ENCODE results near the gene PUS10. TPM values are rescaled to one million over a fixed set of nuclear protein-coding genes. Genes with fewer than 3 reads are reported as not detected.

The PUS10 gene
- total and polyA plus RNA-seq, 2 of the 8 experiments (the other 6 are each of a cell fraction or from before 2014, with no cell fraction given), result 1.3 to 3.1 TPM

DNA sequence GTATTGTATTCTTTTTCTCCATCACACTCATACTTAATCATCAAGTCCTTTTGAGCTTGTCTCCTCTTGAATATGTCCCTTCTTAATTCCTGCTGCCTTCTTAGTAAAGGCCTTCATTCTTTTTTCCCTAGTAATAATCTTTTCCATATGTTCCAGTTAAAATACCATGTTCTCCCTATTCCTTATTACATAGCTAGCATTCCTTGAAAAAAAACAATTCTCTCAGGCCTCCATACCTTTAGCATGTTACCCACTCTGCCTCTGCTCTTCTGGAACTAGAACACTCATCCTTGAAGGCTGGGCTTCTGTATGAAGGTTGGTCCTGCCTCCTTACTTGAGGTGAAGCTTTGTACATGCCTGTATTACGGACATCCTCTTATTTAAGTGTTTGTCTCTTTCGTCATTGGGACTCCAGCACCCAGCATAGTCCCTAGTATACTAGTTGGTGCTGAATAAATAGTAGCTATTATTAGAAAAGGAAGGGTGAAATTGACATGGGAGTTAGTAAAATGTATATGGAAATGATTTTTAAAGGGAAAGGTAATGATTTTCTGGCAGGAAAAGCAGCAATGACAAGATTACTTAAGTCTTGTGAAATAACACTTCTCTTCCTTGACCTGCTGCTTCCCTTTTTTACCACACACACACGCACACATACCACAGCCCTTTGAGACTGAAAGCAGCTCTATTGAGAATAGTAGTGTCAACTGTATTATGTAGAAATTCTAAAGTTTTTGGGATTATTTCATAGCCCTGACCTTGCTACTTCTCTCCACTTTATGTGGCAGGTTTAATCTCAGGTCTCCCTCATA is 91.1 kb downstream of the PUS10 start:
- Histone ChIP-seq H4K5ac (ENCODE audit: insufficient read length, low read depth, low read length) (no peak overlapping the region), H3K56ac (replicated peaks; ENCODE audit: insufficient read length, low read depth, low read length) (no peak overlapping the region), H4K91ac (replicated peaks; ENCODE audit: insufficient read length, low read length) (peak overlapping the region; percentile 80), H3K23me2 (ENCODE audit: low read depth, low read length) (peaks cover 3% of the 10 kb centered on the region; the same call in 1 of the 2 replicates), H3K27ac (ENCODE audit: low read depth, low read length) (no peak overlapping the region), H3K14ac (ENCODE audit: insufficient read length) (no peak overlapping the region), H3K36me3 (ENCODE audit: control insufficient read depth in 2 of 4, insufficient read depth in 4 of 4, low read length in 3 of 4) (peaks cover 0 to 3% (median 1%) of the 10 kb centered on the region in 4 experiments; a peak in 2 of 8 replicates), H2BK5ac (ENCODE audit: low read depth, low read length) (no peak overlapping the region), H2BK20ac (ENCODE audit: low read length) (no peak overlapping the region), H3K9me3 (ENCODE audit: insufficient read depth in 2 of 2, low read depth in 1 of 2, low read length in 1 of 2) (no peaks in the 10 kb centered on the region), H2BK15ac (ENCODE audit: low read length) (no peak overlapping the region), H2AFZ (ENCODE audit: low read length) (no peak overlapping the region), H4K20me1 (replicated peaks in 1 of 2; ENCODE audit: control insufficient read depth in 1 of 2, insufficient read depth in 2 of 2, low read length in 2 of 2) (no peaks in the 10 kb centered on the region), H3K4me2 (ENCODE audit: insufficient read depth in 1 of 2, low read depth in 2 of 2, low read length in 2 of 2) (no peak overlapping the region), H3K4me3 (ENCODE audit: extremely low read depth in 1 of 4, insufficient read depth in 2 of 4, low read depth in 3 of 4, low read length in 4 of 4) (no peak overlapping the region), H3K18ac (ENCODE audit: extremely low read depth, low read length) (no peak overlapping the region), H2BK12ac (ENCODE audit: low read depth, low read length) (no peak overlapping the region), H3K27me3 (replicated peaks in 1 of 4; ENCODE audit: control insufficient read depth in 3 of 4, extremely low read depth in 1 of 4, insufficient read depth in 3 of 4, low read length in 3 of 4) (no peaks in the 10 kb centered on the region), H2AK5ac (ENCODE audit: low read depth, low read length) (no peak overlapping the region), H3K23ac (ENCODE audit: insufficient read length) (no peak overlapping the region), H3K9ac (replicated peaks in 1 of 4; ENCODE audit: extremely low read depth in 1 of 4, low read depth in 3 of 4, low read length in 3 of 4) (no peak overlapping the region), H3K4ac (replicated peaks; ENCODE audit: insufficient read length, low read depth, low read length) (no peak overlapping the region), H3K79me1 (ENCODE audit: low read depth, low read length) (no peaks in the 10 kb centered on the region), H2BK120ac (replicated peaks; ENCODE audit: low read depth, low read length) (no peak overlapping the region), H3K4me1 (replicated peaks in 1 of 4; ENCODE audit: control insufficient read depth in 3 of 4, insufficient read depth in 4 of 4, low read length in 3 of 4) (peaks cover 0 to 5% (median 0%) of the 10 kb centered on the region in 4 experiments; a peak in 1 of 7 replicates), H3K79me2 (ENCODE audit: control insufficient read depth in 1 of 2, insufficient read depth in 2 of 2, low read length in 2 of 2) (no peaks in the 10 kb centered on the region), H4K8ac (ENCODE audit: extremely low read depth, insufficient read depth, low read length) (no peak overlapping the region)
- POLR2A ChIA-PET (ENCODE audit: partially characterized antibody), result no interaction called here
- no peak for DNase-seq (ENCODE audit: low read depth in 1 of 2, low spot score in 2 of 2)
- no peak for FAIRE-seq
- no peak for TF ChIP-seq CHD2 (IDR thresholded peaks at IDR 0.05; ENCODE audit: low read length)
- TF ChIP-seq GABPA (IDR thresholded peaks at IDR 0.05; ENCODE audit: borderline replicate concordance, insufficient read depth, low read length), result no peak
- no peak for TF ChIP-seq SP1 (IDR thresholded peaks at IDR 0.05; ENCODE audit: low read depth, low read length)
- no peak for TF ChIP-seq BACH1 (IDR thresholded peaks at IDR 0.05; ENCODE audit: low read length)
- TF ChIP-seq CBX8 (IDR thresholded peaks at IDR 0.05; ENCODE audit: borderline replicate concordance, low read depth, low read length), result no peak
- TF ChIP-seq TAF1 (IDR thresholded peaks at IDR 0.05; ENCODE audit: low read depth, low read length), result no peak
- TF ChIP-seq, protein P1, sequence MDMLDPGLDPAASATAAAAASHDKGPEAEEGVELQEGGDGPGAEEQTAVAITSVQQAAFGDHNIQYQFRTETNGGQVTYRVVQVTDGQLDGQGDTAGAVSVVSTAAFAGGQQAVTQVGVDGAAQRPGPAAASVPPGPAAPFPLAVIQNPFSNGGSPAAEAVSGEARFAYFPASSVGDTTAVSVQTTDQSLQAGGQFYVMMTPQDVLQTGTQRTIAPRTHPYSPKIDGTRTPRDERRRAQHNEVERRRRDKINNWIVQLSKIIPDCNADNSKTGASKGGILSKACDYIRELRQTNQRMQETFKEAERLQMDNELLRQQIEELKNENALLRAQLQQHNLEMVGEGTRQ (IDR thresholded peaks at IDR 0.05; ENCODE audit: low read length), result no peak
- no peak for TF ChIP-seq JUND (IDR thresholded peaks at IDR 0.05; ENCODE audit: low read length)
- no peak for TF ChIP-seq NANOG (IDR thresholded peaks at IDR 0.05; ENCODE audit: insufficient read depth, low read depth, low read length, poor library complexity, severe bottlenecking)
- no peak for TF ChIP-seq KDM4A (IDR thresholded peaks at IDR 0.05; ENCODE audit: low read depth, low read length, severe bottlenecking)
- TF ChIP-seq SP2 (IDR thresholded peaks at IDR 0.05; ENCODE audit: low read length), result no peak
- WGBS, 2 experiments (ENCODE audit: extremely low coverage in 1 of 2, insufficient coverage in 1 of 2, insufficient read length in 1 of 2, insufficient replicate concordance in 2 of 2, low coverage in 1 of 2, low lambda C conversion rate in 2 of 2, missing lambda C conversion rate in 1 of 2), result 91% methylated on average over 3 of the region's 3 CpGs; no CpG with 5 or more reads in 1 of the 2 experiments
- CTCF ChIA-PET (ENCODE audit: partially characterized antibody), result no interaction called here
